D721Med (cell line): ENCODE measurements around the gene OSER1.

ENCODE experiments used
- DNase-seq: peaks from one replicate; pipeline ENCODE4 v3.0.0; 2011; ENCODE audit warnings: low spot score; ENCODE audit not compliant: insufficient read length
- FAIRE-seq: peaks from 2 replicates; lab custom pipeline; 2011; peaks lifted over from hg19 to GRCh38; lab: Jason Lieb, UNC
- TF ChIP-seq, protein P1 (sequence below): IDR thresholded peaks from 2 replicates; pipeline ENCODE4 v1.5.1; 2012; ENCODE audit warnings: mild to moderate bottlenecking, control low read depth; ENCODE audit not compliant: insufficient read depth; ENCODE audit errors: missing control alignments

The OSER1 gene

GRCh38 chr20:44217342-44218092 is 6.9 kb upstream of the OSER1 start:
- DNase-seq (no peak), FAIRE-seq (no peak)
- TF ChIP-seq, protein P1, sequence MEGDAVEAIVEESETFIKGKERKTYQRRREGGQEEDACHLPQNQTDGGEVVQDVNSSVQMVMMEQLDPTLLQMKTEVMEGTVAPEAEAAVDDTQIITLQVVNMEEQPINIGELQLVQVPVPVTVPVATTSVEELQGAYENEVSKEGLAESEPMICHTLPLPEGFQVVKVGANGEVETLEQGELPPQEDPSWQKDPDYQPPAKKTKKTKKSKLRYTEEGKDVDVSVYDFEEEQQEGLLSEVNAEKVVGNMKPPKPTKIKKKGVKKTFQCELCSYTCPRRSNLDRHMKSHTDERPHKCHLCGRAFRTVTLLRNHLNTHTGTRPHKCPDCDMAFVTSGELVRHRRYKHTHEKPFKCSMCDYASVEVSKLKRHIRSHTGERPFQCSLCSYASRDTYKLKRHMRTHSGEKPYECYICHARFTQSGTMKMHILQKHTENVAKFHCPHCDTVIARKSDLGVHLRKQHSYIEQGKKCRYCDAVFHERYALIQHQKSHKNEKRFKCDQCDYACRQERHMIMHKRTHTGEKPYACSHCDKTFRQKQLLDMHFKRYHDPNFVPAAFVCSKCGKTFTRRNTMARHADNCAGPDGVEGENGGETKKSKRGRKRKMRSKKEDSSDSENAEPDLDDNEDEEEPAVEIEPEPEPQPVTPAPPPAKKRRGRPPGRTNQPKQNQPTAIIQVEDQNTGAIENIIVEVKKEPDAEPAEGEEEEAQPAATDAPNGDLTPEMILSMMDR: peak; percentile 96

DNA sequence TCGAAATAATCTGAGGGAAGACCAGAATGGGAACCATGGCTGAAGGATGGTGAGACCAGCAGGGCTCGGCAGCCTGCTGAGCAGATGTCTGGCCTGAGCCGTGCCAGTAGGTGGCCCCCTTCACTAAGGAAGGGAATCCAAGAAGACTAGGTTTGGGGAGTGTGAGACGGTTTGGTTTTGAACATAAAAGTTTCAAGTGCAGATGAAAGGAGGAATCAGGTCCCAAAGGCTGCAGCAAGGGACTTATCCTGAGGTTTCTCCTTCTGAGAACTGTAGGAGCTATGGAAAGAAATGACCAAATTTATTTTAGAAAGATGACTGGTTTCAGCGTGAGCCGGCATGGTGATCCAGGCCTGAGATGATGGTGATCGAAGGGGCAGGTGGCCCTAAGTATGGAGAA is 4.6 kb upstream of the OSER1 start:
- TF ChIP-seq, protein P1: peak; percentile 82
- FAIRE-seq: no peak
- no peak for DNase-seq

- TF ChIP-seq, protein P1: no peak
- FAIRE-seq: no peak
- DNase-seq: no peak
Measured at GRCh38 chr20:44212792-44213191, 2.2 kb upstream of the OSER1 start.

- TF ChIP-seq, protein P1: no peak
- DNase-seq: no peak
- no peak for FAIRE-seq
Measured at GRCh38 chr20:44211177-44212039, 837 bp upstream of the OSER1 start.

DNA sequence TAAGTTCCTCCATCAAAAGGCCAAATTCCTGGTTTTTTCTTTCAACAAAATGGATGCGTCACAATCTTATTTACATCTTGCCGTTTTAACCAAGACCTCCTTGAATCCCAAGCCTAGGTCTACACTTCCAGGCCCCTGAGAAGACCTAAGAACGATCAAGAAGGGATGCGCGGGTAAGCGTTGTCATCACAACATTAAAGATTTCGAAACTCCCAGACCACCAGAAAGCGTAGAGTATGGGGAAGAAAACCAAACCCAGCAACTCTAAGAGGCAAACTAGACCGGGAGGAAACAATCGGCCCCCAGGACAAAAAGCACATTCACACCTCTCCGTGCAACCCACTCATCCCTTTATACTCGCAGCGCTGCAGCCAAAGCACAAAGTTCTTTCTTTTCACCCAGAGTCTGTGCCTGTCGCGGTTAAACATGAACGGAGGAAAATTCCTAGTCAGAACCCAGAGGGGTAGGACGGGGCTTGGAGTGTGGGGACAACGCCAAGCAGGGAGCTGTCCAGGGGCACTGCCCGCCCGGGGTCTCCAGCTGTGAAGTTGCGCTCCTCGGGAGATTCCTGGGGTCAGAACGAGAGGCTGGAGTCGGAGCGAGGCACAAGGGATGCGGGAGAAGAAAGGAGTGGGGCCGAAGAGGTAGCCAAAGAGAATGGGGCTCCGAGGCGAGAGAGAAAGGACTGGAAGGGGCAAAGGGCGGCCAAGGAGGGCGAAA is 725 bp downstream of the OSER1 start:
- DNase-seq (no peak), FAIRE-seq (no peak)
- TF ChIP-seq, protein P1: no peak

GRCh38 chr20:44208770-44209169 is 1.8 kb downstream of the OSER1 start:
- TF ChIP-seq, protein P1: no peak
- DNase-seq (no peak), FAIRE-seq (no peak)
